Measurements from ENCODE around the gene ARID1B. TPM values are rescaled to one million over a fixed set of nuclear protein-coding genes. Genes with fewer than 3 reads are reported as not detected.

Gene ARID1B
- total RNA-seq, 1 donor from 2014 or later: 62.1 TPM

- H3K9me3 ChIP-seq (ENCODE audit: low read depth): no peaks in the 10 kb centered on the region
- peaks cover 85% of the 10 kb centered on the region for H4K20me1 ChIP-seq (ENCODE audit: low read depth)
- no peak overlapping the region for H2AFZ ChIP-seq (replicated peaks)
- DNase-seq (ENCODE audit: low spot score): no peak
- peaks cover 25% of the 10 kb centered on the region for H3K36me3 Mint-ChIP-seq
- H3K4me2 ChIP-seq: no peak overlapping the region
- H3K4me1 ChIP-seq: peaks cover 29% of the 10 kb centered on the region
- no peaks in the 10 kb centered on the region for H3F3A ChIP-seq (ENCODE audit: low read depth)
- TF ChIP-seq CTCF (IDR thresholded peaks at IDR 0.05) (no peak), EZH2phosphoT487 (IDR thresholded peaks at IDR 0.05) (no peak), EZH2 (IDR thresholded peaks at IDR 0.05) (no peak)
- no peaks in the 10 kb centered on the region for H3K36me3 ChIP-seq
- H3K79me2 ChIP-seq (ENCODE audit: low read depth): peaks cover 100% of the 10 kb centered on the region
- H3K4me3 ChIP-seq: no peak overlapping the region
- H3K4me3 Mint-ChIP-seq: no peak overlapping the region
- no peak overlapping the region for H3K27ac Mint-ChIP-seq
- no peaks in the 10 kb centered on the region for H3K9me3 Mint-ChIP-seq
- H3K4me1 Mint-ChIP-seq: peaks cover 63% of the 10 kb centered on the region
- H3K9ac ChIP-seq: no peak overlapping the region
- no peaks in the 10 kb centered on the region for H3K27me3 ChIP-seq
- peaks cover 3% of the 10 kb centered on the region for H3K27me3 Mint-ChIP-seq (ENCODE audit: insufficient read depth, low read depth)
- H3K27ac ChIP-seq: no peak overlapping the region
Measured at GRCh38 chr6:156845454-156846155, 68.4 kb downstream of the ARID1B start.

- H3K27ac Mint-ChIP-seq: no peak overlapping the region
Measured at GRCh38 chr6:156846845-156847599, 69.8 kb downstream of the ARID1B start.

GRCh38 chr6:156848123-156848522 is 70.9 kb downstream of the ARID1B start:
- H3K27ac ChIP-seq: no peak overlapping the region
- no peaks in the 10 kb centered on the region for H3K36me3 ChIP-seq
- H3K9me3 Mint-ChIP-seq: no peaks in the 10 kb centered on the region
- H3K27me3 ChIP-seq: no peaks in the 10 kb centered on the region
- TF ChIP-seq EZH2phosphoT487 (IDR thresholded peaks at IDR 0.05): no peak
- no peak for TF ChIP-seq CTCF (IDR thresholded peaks at IDR 0.05)
- no peak for TF ChIP-seq EZH2 (IDR thresholded peaks at IDR 0.05)
- peaks cover 68% of the 10 kb centered on the region for H3K4me1 Mint-ChIP-seq
- H3K4me2 ChIP-seq: no peak overlapping the region
- H3K4me3 ChIP-seq: no peak overlapping the region
- H3F3A ChIP-seq (ENCODE audit: low read depth): no peaks in the 10 kb centered on the region
- H3K27ac Mint-ChIP-seq: no peak overlapping the region
- no peak overlapping the region for H3K9ac ChIP-seq
- H3K4me3 Mint-ChIP-seq: no peak overlapping the region
- no peak overlapping the region for H2AFZ ChIP-seq (replicated peaks)
- no peak for DNase-seq (ENCODE audit: low spot score)
- H3K36me3 Mint-ChIP-seq: peaks cover 21% of the 10 kb centered on the region
- peaks cover 87% of the 10 kb centered on the region for H4K20me1 ChIP-seq (ENCODE audit: low read depth)
- H3K4me1 ChIP-seq: peaks cover 44% of the 10 kb centered on the region
- no peaks in the 10 kb centered on the region for H3K27me3 Mint-ChIP-seq (ENCODE audit: insufficient read depth, low read depth)
- peaks cover 100% of the 10 kb centered on the region for H3K79me2 ChIP-seq (ENCODE audit: low read depth)
- H3K9me3 ChIP-seq (ENCODE audit: low read depth): no peaks in the 10 kb centered on the region

More at GRCh38 chr6:156846845-156847599, 69.8 kb downstream of the ARID1B start:
- H3K4me3 ChIP-seq: no peak overlapping the region
- peaks cover 61% of the 10 kb centered on the region for H3K4me1 Mint-ChIP-seq
- no peaks in the 10 kb centered on the region for H3F3A ChIP-seq (ENCODE audit: low read depth)
- H3K4me3 Mint-ChIP-seq: no peak overlapping the region
- no peaks in the 10 kb centered on the region for H3K27me3 Mint-ChIP-seq (ENCODE audit: insufficient read depth, low read depth)
- no peak overlapping the region for H3K9ac ChIP-seq
- H3K4me1 ChIP-seq: peaks cover 38% of the 10 kb centered on the region
- no peak for DNase-seq (ENCODE audit: low spot score)
- H4K20me1 ChIP-seq (ENCODE audit: low read depth): peaks cover 86% of the 10 kb centered on the region
- H3K9me3 ChIP-seq (ENCODE audit: low read depth): no peaks in the 10 kb centered on the region
- H2AFZ ChIP-seq (replicated peaks): no peak overlapping the region
- H3K79me2 ChIP-seq (ENCODE audit: low read depth): peaks cover 100% of the 10 kb centered on the region
- no peak overlapping the region for H3K4me2 ChIP-seq
- H3K36me3 ChIP-seq: no peaks in the 10 kb centered on the region
- H3K27me3 ChIP-seq: no peaks in the 10 kb centered on the region
- TF ChIP-seq EZH2 (IDR thresholded peaks at IDR 0.05) (no peak), EZH2phosphoT487 (IDR thresholded peaks at IDR 0.05) (no peak), CTCF (IDR thresholded peaks at IDR 0.05) (no peak)
- H3K9me3 Mint-ChIP-seq: no peaks in the 10 kb centered on the region
- H3K36me3 Mint-ChIP-seq: peaks cover 23% of the 10 kb centered on the region
- H3K27ac ChIP-seq: no peak overlapping the region

Measured in neural progenitor cell (in vitro differentiated cells).